SK-N-SH treated with all-trans-retinoic acid at 6 μM for 48 hours (cell line): ENCODE results near the gene RAB11B.

Experiments used
- ATAC-seq: fragments of 200-7000 bp; cut with Tn5 transposase; 3 replicates; pipeline ENCODE4 v1.9.1; 2020; ENCODE audit warnings: mild to moderate bottlenecking, moderate library complexity
- ARNTL ChIP-seq: fragments of 450-650 bp; formaldehyde crosslinking; IDR thresholded peaks from 2 replicates; pipeline ENCODE4 v1.5.0; 2020; ENCODE audit warnings: low read depth, mild to moderate bottlenecking, moderate library complexity, borderline replicate concordance
- BACH2 ChIP-seq: fragments of 250-450 bp; sonication (Bioruptor Pico); IDR thresholded peaks from 2 replicates; pipeline ENCODE4 v1.9.0; 2021; ENCODE audit warnings: mild to moderate bottlenecking, borderline replicate concordance
- CSDC2 ChIP-seq: fragments of 250-450 bp; sonication (Bioruptor Pico); IDR thresholded peaks from 2 replicates; pipeline ENCODE4 v1.5.0; 2020; ENCODE audit warnings: mild to moderate bottlenecking, moderate library complexity
- CSRNP3 ChIP-seq: fragments of 250-450 bp; sonication (Bioruptor Pico); IDR thresholded peaks from 2 replicates; pipeline ENCODE4 v1.5.1; 2021; ENCODE audit warnings: mild to moderate bottlenecking, moderate library complexity
- ESRRG ChIP-seq: fragments of 250-450 bp; sonication (Bioruptor Pico); IDR thresholded peaks from 2 replicates; pipeline ENCODE4 v1.6.1; 2021; ENCODE audit warnings: mild to moderate bottlenecking
- GLIS3 ChIP-seq: fragments of 250-450 bp; sonication (Bioruptor Pico); IDR thresholded peaks from 2 replicates; pipeline ENCODE4 v1.5.0; 2020; ENCODE audit warnings: mild to moderate bottlenecking, moderate library complexity
- ISL1 ChIP-seq: fragments of 250-450 bp; sonication (Bioruptor Pico); IDR thresholded peaks from 2 replicates; pipeline ENCODE4 v2.1.2; 2022; ENCODE audit warnings: mild to moderate bottlenecking, moderate library complexity
- PATZ1 ChIP-seq: fragments of 250-450 bp; sonication (Bioruptor Pico); IDR thresholded peaks from 2 replicates; pipeline ENCODE4 v1.8.0; 2020; ENCODE audit warnings: mild to moderate bottlenecking, moderate library complexity, borderline replicate concordance
- PPARA ChIP-seq: fragments of 250-450 bp; sonication (Bioruptor Pico); IDR thresholded peaks from 2 replicates; pipeline ENCODE4 v1.5.0; 2020; ENCODE audit warnings: mild to moderate bottlenecking, borderline replicate concordance
- RARB ChIP-seq: fragments of 250-450 bp; sonication (Bioruptor Pico); IDR thresholded peaks from 2 replicates; pipeline ENCODE4 v1.8.0; 2021; ENCODE audit warnings: mild to moderate bottlenecking, moderate library complexity
- SNAI2 ChIP-seq: fragments of 250-450 bp; sonication (Bioruptor Pico); IDR thresholded peaks from 2 replicates; pipeline ENCODE4 v1.5.0; 2020; ENCODE audit warnings: mild to moderate bottlenecking, moderate library complexity
- TCF4 ChIP-seq: fragments of 250-450 bp; sonication (Bioruptor Pico); IDR thresholded peaks from 2 replicates; pipeline ENCODE4 v1.8.0; 2021; ENCODE audit warnings: mild to moderate bottlenecking, moderate library complexity, borderline replicate concordance
- TOX ChIP-seq: fragments of 250-450 bp; sonication (Bioruptor Pico); IDR thresholded peaks from 2 replicates; pipeline ENCODE4 v1.8.0; 2021; ENCODE audit warnings: mild to moderate bottlenecking, moderate library complexity, borderline replicate concordance
- ZC3H10 ChIP-seq: fragments of 250-450 bp; sonication (Bioruptor Pico); IDR thresholded peaks from 2 replicates; pipeline ENCODE4 v1.5.1; 2021; ENCODE audit warnings: mild to moderate bottlenecking, moderate library complexity
- ZFP3 ChIP-seq: fragments of 250-450 bp; sonication (Bioruptor Pico); IDR thresholded peaks from 2 replicates; pipeline ENCODE4 v1.5.0; 2020; ENCODE audit warnings: mild to moderate bottlenecking, moderate library complexity
- ZFP30 ChIP-seq: fragments of 450-650 bp; formaldehyde crosslinking; IDR thresholded peaks from 2 replicates; pipeline ENCODE4 v1.5.0; 2022; ENCODE audit warnings: mild to moderate bottlenecking, moderate library complexity
- ZNF565 ChIP-seq: fragments of 450-650 bp; formaldehyde crosslinking; conservative IDR thresholded peaks from 2 replicates; pipeline ENCODE4 v1.5.0; 2020; ENCODE audit warnings: low read depth, mild to moderate bottlenecking, moderate library complexity
- ZNF70 ChIP-seq: fragments of 450-650 bp; formaldehyde crosslinking; IDR thresholded peaks from 2 replicates; pipeline ENCODE4 v1.5.0; 2020; ENCODE audit warnings: mild to moderate bottlenecking, moderate library complexity
- ZNF8 ChIP-seq: fragments of 450-650 bp; formaldehyde crosslinking; IDR thresholded peaks from 2 replicates; pipeline ENCODE4 v1.5.0; 2020; ENCODE audit warnings: mild to moderate bottlenecking, moderate library complexity
- TF ChIP-seq, protein P1 (sequence below): fragments of 250-450 bp; sonication (Bioruptor Pico); IDR thresholded peaks from 2 replicates; pipeline ENCODE4 v1.8.0; 2021; ENCODE audit warnings: low read depth, mild to moderate bottlenecking, moderate library complexity, borderline replicate concordance
- TF ChIP-seq, protein P2 (sequence below): fragments of 250-450 bp; sonication (Bioruptor Pico); IDR thresholded peaks from 2 replicates; pipeline ENCODE4 v1.5.0; 2020; ENCODE audit warnings: mild to moderate bottlenecking, moderate library complexity

RAB11B gene

DNA sequence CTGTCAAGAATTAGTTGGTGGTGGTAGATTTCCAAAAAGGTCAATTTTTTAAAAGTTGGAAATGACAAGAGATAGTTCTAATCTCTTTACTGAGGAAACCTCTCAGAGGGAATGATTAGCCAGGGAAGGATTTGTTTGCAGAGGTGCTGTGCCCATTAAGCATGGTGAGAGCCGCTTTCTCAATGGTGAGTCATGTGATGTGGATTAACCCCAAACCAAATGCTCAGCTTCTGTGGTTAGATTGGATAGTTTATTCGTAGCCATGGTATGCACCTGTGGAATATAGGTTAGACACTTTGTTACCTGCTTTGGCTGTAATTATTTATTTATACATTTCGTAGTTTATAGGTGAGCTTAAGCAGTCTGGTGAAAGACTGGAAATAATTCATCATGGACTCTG lies 61.7 kb downstream of the RAB11B start:
- ATAC-seq = peak; percentile 15; the same call in 1 of the 3 replicates

DNA sequence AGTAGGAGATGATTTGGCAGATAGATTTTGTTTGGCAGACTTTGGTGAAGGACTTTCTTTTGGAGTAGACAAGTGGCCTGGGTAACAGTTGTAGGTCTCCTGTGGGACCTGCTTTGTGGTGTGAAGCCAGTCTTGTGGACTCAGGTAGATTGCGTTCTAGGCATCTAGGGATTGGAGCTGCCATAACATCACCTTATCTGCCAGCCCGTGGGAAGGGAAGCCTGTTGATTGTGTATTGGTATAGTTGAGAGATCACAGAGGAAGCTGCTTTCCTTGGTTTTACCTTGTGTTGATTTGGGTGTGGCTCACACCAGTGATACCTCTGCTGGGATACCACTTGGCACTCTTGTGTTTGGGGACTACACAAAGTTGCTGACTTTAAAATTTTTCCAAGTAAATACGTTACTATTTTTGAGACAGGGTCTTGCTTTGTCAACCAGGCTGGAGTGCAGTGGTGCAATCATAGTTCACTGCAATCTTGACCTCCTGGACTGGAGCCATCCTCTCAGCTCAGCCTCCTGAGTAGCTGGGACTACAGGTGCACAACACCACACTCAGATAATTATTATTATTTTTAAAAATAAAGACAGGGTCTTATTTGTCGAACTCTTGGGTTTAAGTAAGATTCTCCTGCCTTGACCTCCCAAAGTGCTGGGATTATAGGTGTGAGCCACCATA lies 62.4 kb downstream of the RAB11B start:
- no peak for ATAC-seq
- TF ChIP-seq CSRNP3 = no peak
- TF ChIP-seq, protein P1, sequence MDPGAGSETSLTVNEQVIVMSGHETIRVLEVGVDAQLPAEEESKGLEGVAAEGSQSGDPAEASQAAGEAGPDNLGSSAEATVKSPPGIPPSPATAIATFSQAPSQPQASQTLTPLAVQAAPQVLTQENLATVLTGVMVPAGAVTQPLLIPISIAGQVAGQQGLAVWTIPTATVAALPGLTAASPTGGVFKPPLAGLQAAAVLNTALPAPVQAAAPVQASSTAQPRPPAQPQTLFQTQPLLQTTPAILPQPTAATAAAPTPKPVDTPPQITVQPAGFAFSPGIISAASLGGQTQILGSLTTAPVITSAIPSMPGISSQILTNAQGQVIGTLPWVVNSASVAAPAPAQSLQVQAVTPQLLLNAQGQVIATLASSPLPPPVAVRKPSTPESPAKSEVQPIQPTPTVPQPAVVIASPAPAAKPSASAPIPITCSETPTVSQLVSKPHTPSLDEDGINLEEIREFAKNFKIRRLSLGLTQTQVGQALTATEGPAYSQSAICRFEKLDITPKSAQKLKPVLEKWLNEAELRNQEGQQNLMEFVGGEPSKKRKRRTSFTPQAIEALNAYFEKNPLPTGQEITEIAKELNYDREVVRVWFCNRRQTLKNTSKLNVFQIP = no peak
- no peak for TF ChIP-seq PPARA
- TF ChIP-seq, all 23 proteins: peak for 0

More for the DNA sequence above, 61.7 kb downstream of the RAB11B start:
- TF ChIP-seq ZFP30 (CRISPR knock-in tag) (no peak), CSDC2 (CRISPR knock-in tag) (no peak), ZC3H10 (CRISPR knock-in tag) (no peak), PPARA (no peak), SNAI2 (CRISPR knock-in tag) (no peak), ARNTL (CRISPR knock-in tag) (no peak), PATZ1 (no peak), ZNF565 (CRISPR knock-in tag) (no peak), ZFP3 (CRISPR knock-in tag) (no peak), ISL1 (no peak), ESRRG (CRISPR knock-in tag) (no peak), TCF4 (no peak), GLIS3 (no peak), CSRNP3 (no peak)
- TF ChIP-seq, protein P1 = no peak

- ATAC-seq = no peak
- TF ChIP-seq PPARA = no peak
- TF ChIP-seq, protein P2, sequence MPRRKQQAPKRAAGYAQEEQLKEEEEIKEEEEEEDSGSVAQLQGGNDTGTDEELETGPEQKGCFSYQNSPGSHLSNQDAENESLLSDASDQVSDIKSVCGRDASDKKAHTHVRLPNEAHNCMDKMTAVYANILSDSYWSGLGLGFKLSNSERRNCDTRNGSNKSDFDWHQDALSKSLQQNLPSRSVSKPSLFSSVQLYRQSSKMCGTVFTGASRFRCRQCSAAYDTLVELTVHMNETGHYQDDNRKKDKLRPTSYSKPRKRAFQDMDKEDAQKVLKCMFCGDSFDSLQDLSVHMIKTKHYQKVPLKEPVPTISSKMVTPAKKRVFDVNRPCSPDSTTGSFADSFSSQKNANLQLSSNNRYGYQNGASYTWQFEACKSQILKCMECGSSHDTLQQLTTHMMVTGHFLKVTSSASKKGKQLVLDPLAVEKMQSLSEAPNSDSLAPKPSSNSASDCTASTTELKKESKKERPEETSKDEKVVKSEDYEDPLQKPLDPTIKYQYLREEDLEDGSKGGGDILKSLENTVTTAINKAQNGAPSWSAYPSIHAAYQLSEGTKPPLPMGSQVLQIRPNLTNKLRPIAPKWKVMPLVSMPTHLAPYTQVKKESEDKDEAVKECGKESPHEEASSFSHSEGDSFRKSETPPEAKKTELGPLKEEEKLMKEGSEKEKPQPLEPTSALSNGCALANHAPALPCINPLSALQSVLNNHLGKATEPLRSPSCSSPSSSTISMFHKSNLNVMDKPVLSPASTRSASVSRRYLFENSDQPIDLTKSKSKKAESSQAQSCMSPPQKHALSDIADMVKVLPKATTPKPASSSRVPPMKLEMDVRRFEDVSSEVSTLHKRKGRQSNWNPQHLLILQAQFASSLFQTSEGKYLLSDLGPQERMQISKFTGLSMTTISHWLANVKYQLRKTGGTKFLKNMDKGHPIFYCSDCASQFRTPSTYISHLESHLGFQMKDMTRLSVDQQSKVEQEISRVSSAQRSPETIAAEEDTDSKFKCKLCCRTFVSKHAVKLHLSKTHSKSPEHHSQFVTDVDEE (CRISPR knock-in tag) = no peak
- no peak for TF ChIP-seq TCF4
- no peak for TF ChIP-seq GLIS3
- no peak for TF ChIP-seq ARNTL (CRISPR knock-in tag)
- TF ChIP-seq SNAI2 (CRISPR knock-in tag) = no peak
- no peak for TF ChIP-seq BACH2 (CRISPR knock-in tag)
- no peak for TF ChIP-seq PATZ1
- TF ChIP-seq ZFP30 (CRISPR knock-in tag) = no peak
- no peak for TF ChIP-seq ESRRG (CRISPR knock-in tag)
- TF ChIP-seq RARB (CRISPR knock-in tag) = no peak
- TF ChIP-seq ZFP3 (CRISPR knock-in tag) = no peak
- TF ChIP-seq, protein P1 = no peak
- TF ChIP-seq TOX (CRISPR knock-in tag) = no peak
- TF ChIP-seq ZNF70 = no peak
- TF ChIP-seq ZNF8 = no peak
These were observed 63.5 kb downstream of the RAB11B start for GRCh38 chr19:8453616-8454015.
